Measurements from ENCODE around the gene DMRTA2.

The DMRTA2 gene

DNA sequence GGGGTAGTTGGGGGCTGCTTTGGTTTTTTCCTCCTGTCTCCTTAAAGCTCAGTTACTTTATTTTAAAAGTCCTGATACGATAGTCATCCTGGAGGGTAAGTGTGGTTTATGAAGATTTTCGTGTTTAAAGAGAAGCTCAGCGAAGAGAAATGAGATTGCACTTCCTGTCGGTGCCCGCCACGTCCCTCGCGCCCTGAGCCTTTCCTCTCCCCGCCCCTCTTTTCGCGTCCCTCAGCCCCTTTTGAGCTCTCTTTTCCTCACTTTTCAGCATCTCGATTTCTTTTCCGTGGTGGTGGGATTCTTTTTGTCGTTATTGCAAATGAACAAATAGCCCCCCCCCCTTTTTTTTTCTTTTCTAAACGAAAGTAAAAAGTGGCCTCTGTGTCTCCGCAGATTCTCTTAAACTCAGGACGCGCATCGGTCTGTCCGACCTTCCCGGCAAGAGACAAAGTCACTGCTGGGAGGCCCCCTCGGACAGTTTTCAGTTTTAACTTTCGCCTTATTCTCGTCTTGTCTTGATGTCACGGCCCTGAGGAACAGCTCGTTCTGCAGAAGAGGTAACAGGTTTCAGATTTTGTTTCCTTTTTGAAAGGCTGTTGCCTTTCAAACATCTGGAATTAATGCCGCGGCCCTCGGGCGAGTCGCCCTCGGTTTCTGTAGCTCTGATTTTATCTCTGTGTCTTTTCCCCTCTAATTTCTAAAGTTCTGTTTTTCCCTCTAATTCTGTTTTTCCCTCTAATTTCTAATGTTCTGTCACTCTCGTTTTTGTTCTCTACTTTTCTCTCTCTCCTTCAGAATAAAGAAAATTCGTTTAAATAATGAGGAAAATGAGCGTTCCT, 1.0 kb upstream of the DMRTA2 start:
- DNase-seq = no peak

DNA sequence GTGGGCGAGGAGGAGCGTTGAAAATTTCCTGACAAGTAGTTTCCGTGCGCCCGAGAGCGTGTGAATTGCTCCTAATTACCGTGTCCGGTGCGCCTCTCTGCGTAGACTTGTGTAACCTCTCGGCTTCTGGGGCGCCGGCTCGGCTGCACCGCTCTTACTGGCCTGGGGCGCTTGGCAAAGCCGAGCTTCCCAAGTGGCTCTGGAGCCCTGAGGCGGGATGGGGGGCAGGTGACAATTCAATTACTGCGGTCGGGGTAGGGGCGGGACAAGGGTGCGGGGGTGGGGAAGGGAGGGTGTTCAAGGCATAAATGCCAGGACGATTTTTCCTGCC, 392 bp upstream of the DMRTA2 start:
- DNase-seq = no peak

DNA sequence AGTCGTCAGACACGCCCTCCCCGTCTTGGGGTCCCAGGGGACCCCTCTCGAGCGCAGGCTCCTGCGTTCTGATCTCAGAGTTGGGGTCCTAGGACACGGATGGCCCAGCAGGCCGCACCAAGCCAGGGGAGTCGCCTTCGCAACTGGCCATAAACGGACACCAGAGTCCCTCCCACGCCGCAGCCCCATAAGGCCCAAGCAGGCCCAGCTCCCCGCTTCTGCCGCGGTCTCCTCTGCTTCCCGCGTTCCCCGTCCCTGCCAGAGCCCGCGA, 633 bp downstream of the DMRTA2 start:
- no peak for DNase-seq

GRCh38 chr1:50421768-50422674, 1.2 kb downstream of the DMRTA2 start:
- DNase-seq = no peak

GRCh38 chr1:50421366-50421748, 1.9 kb downstream of the DMRTA2 start:
- DNase-seq = no peak

DNA sequence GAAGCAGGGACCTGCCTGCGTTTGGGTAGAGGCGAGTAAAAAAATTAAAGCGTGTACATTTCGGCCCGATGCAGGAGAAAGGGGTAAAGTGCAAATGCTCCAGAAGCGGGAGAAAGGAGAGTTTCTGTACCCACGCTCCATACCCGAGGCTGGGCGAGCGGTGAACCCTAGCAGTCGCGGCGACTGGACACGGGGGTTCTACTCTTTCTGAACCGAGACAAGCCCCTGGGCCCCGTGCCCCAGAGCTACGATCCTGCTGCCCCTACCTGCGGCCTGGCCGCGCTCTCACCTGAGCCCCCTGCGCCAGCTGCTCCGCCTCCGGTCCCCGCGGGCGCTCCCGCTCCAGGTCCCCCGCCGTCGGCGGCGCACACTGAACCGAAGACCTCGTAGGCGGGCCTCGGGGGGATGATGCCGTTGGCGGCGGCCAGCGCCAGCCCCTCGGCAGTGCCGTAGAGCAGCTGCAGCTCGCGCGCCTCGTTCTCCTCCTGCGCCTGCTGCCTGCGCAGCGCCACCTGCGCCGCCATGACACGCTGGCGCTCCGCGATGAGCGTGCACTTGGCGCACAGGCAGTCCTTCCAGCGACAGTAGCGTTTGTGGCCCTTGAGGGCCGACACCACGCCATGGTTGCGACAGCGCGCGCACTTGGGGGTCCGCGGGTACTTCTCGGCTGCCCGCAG, 2.4 kb downstream of the DMRTA2 start:
- DNase-seq = no peak

DNA sequence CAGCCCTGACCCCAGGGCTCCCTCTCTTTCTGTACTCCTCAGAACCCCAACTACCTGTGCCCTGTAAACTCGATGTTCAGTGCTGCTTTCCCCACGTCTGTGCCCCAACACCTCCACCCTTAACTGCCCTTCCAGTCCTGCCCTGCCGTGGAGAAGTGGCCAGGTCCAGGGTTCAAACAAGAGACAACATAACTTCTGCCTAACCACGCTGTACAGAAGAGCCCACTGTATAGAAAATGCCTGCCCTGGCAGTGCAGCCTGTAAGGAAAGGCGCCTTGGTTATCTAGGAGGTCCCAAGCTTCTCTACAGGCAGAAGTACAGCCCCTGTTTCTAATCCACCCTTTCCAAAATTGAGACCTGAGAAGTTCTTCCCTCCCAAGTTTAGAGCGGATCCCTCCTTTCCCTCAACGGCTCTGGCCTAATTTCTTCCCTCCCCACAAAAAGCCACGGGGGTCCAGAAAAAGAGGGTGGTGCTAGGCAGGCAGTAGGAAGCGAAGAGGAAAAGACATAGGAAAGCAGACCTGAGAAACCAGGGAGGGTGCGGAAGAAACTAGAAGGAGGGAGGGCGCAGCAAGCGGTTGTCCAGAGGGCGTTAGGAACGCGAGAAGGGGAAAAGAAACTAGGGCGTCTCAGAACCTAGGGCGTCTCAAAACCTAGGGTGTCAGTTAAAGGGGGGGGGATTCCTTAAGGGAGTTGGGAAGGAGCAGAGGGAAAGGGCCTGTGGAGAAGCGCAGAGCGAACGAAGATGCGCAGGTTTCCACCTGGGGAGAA, 3.2 kb downstream of the DMRTA2 start:
- DNase-seq = no peak

DNA sequence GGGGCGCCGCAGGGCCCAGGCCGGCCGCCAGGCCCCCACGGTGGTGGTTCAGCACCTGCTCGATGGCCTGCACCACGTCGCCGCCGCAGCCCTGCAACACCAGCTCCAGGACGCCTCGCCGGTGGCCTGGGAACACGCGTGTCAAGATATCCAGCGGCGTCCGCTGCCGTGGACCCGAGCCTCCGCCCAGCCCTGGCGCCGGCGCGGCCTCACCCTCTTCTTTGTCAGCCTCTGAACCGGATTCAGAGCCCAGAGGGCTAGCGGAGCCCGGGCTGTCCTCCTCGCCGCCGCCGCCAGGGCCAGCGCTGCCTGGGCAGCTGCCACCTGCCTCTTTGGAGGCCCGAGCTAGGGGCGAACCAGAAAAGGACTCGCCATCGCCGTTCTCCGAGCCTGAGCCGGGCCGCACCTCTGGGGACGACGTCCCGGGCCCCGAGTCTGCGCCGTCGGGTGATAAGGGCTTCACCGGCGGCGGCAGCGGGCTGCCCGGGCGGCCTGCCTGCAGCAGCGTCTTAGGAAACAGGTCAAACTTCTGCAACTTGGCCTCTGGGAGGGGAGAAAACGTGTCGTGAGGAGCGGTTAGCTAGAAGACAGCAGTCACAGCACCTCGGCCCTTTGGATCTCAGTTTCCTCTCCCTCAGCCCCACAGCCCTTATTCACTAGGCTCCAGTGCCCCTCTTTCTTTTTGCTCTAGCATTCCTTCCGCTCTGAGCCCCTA, 3.9 kb downstream of the DMRTA2 start:
- DNase-seq = no peak

DNA sequence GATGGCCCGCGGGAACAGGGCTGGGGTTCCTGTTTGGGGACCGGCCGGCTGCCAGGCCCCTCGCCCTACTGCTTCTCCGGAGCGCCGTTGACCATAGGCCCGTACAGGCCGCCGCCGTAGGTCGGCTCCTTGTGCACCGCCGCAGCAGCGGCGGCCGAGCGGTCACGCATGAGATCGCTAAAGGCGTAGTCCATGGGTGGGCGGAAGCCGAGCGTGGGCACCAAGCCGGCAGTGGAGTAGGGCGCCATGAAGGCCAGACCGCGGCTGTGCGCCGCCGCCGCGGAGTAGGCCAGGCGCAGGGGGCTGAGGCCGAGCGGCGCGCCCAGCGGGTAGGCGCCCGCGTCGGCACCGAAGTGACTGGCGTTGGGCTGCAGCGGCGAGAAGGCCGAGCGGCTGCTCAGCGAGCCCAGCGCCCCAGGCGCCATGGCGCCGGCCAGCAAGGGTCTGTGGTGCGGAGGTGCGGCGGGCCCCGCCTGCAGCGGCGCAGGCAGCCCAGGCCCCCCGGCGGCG, 4.6 kb downstream of the DMRTA2 start:
- no peak for DNase-seq

DNA sequence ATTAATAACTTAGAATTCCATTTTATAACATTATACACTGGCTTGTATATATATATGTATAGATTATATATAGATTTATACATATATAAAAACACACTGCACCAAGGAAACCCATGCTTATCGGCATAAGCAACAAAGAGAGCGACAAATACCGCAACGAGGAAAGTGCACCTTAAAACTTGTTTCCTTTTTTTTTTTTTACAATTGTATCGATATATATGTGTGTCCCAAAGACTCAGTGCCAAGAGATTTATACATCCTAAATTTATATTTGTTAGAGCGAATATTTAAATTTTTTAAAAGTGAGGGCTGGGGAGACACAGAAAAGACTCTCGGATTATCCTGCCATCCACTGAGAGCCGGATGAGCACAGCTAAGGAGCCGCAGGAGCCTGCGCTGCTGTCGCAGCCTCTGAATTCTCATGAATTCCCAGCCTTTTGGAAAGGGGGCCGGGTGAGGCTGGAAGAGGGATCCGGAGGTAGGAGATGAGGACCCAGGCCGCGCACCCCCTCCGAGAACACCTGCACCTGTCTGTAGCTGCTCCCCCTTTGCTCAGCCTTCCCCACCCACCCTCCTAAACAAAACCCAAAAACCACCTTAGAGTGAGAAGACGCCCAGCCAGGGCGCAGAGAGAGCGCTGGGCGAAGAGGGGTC, 5.2 kb downstream of the DMRTA2 start:
- no peak for DNase-seq

DNA sequence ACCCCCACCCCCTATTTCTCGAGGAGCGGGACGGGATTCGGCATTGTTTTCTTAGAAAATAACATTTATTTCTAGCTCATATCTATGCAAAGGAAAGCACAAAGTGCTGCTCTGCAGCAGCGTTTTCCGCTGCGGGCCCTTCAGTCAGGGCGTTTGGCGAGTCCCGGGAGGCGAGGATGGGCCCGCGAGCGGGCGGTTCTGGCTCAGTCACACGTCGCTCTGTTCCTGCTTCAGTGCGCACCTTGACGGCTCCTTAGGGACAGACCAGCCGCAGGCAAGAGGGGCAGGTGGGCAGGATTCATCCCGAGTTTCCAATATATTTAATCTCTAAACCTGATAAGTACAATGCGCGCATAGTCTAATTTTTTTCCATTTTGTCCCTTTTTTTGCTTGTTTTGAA, 5.7 kb downstream of the DMRTA2 start:
- no peak for DNase-seq

DNA sequence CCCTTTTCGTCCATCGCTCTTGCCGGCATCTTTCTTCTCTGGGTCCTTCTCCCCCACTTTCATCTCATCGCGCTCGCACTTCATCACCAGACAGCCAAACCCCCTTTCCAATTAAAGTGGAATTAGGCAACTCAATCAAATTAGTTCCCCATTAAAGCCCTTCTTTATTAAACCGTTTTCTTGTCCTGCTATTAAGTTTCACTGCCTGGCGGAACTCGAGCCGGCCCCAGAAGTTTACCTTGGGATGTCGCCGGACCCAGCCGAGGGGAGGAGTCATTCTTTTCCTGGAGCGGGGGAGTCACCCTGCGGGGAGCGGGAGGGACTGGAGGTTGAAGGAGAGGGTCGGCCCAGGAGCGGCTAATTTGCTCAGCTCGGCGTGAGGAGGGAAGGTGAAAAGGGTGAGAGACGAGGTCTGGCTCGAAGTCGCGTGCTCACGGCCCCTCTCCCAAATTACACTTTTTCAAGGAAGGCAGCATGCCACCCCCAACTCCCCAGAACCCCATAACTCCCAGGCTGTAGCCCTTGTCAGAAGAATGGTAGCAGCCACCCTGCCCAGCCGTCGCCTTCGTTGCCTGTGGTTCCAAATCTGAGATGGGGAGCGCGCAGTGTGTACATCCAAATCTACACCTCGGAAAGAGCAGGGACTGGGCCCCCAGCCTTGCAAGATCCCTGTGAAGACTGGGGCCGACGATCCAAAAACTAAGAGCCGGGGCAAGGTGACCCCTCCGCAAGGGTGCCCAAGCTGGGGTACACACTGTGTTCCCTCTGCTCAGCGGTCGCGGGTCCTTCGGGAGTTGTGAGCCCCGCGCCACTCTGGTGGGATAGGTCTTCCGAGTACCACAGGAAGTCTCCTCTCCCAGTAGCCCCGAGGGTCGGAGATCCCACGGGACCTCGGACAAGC, 6.4 kb downstream of the DMRTA2 start:
- DNase-seq = no peak

DNA sequence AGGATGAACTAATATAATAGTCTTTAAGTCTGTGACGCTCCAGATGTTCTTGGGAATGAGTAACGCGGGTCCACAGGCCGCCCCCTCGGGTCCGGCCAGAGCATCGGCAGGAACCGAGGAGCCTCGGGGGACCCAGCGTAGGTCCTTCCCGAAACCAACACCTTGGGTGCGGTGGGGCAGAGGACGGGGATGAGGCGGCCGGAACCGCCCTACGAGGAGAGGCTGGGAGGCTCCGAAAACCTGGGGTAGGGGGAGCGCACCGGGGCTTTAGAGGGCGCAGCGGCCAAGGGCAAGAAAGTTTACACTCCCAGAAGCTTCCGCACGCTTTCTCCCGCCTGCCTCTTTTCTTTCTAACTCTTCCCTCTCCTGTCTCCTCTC, 7.1 kb downstream of the DMRTA2 start:
- DNase-seq = no peak

GRCh38 chr1:50415235-50416149, 7.8 kb downstream of the DMRTA2 start:
- no peak for DNase-seq

DNA sequence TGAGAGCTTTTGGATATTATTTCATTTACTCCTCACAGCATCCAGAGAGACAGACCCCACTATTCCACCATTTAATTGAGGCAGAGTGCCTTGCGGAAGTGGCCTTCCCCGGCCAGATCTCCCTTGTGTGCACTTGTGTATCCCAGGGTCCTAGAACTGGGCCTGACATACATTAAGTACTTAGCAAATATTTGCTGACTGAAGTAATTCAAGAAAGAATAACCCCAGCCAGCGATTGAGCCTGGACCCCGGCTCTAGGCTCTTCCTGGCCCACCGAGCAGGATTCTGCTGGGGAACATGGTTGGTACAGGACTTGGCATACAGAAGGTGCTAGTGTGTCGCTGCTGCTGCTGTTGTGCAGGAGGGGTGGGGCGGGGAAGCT, 8.4 kb downstream of the DMRTA2 start:
- DNase-seq = no peak

- DNase-seq = no peak
These were observed 10.3 kb downstream of the DMRTA2 start for GRCh38 chr1:50412813-50413476.

DNA sequence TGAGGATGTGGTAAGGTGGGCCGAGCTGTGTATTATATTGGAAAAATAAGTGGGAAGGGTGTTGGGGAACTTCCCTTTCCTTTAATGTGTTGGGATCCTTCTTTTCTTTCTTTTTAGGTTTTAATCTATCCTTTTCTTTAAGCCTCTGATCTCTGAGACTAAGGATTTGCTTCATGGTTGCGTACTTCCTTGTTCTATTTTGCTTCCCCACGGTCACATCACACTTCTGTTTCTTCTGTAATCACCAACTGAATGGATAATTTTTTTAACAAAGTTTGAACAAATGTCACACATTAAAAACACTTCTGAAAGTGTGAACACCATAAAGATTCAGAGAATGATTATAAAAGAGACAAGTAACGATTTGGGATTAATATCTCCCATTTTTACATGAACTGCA, 17.4 kb downstream of the DMRTA2 start:
- no peak for DNase-seq

Measured in amygdala (tissue), 56 donors.